SW 1271 (cell line): ENCODE measurements around the gene RNPEPL1.

Experiments
- DNase-seq, 2 experiments: peaks; one replicate each; lab custom pipeline; 2025; lab: John Stamatoyannopoulos, UW

Gene RNPEPL1

GRCh38 chr2:240624950-240625621 is 56.8 kb downstream of the RNPEPL1 start, which contains the start of gene GPR35:
GPR35 (plus strand) TSS chr2:240625480; CDS start chr2:240629953, 4,473 bp downstream.
- DNase-seq, result no peak

- DNase-seq, result no peak
Observed at GRCh38 chr2:240626531-240627300, 58.4 kb downstream of the RNPEPL1 start.

DNA sequence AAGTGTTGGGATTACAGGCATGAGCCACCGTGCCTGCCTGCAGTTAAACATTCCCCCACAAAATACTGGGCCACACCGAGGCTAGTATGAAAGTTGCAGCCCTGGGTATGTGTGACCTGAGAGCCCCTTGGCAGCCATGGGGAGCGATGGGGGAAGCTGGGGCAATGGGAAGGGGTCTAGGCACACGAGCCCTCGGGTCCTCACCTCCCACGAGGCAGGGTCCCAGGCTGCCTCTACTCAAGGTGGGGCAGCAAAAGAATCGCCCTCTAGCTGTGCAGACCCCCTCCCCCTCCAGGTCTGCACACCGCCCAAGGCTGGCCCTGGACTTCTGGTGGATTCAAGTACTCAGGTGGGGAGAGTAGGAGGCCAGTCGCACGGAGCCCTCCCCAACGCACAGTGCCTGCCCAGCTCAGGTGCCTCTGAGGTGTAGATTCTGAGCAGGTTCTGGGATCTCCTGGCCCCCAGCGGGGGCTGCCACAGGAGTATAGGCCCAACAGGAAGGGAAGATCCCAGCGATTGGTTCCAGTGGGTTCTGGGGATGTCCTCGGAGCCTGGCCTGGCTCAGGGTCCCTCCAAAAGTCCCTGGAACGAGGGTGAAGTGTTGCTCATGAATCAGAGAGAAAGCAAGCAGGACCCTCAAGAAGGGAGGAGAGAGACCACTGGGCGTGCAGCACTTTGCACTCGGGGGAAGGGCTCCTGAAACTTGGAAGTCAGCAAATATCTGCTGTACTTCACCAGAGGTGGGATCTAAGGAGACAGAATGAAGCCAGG is 59.6 kb downstream of the RNPEPL1 start:
- no peak for DNase-seq

- no peak for DNase-seq
Observed at GRCh38 chr2:240628507-240628807, 60.2 kb downstream of the RNPEPL1 start.

GRCh38 chr2:240628808-240629618 is 60.7 kb downstream of the RNPEPL1 start:
- DNase-seq, result no peak

DNA sequence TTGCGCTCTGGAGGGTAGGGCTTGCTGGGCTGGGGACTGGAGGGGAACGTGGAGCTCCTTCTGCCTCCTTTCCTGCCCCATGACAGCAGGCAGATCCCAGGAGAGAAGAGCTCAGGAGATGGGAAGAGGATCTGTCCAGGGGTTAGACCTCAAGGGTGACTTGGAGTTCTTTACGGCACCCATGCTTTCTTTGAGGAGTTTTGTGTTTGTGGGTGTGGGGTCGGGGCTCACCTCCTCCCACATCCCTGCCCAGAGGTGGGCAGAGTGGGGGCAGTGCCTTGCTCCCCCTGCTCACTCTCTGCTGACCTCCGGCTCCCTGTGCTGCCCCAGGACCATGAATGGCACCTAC is 61.3 kb downstream of the RNPEPL1 start:
- DNase-seq, result no peak

- DNase-seq, result no peak
Observed at GRCh38 chr2:240629968-240630770, 61.9 kb downstream of the RNPEPL1 start.
